NCI-H187 treated with DMSO at 0.1 percent for 48 hours (cell line): ENCODE data around the gene GXYLT2.
A peak's percentile ranks its signal among the peaks of the same experiment; 100 is the strongest.
"Not testable (repeated sequence)": the region's sequence is repeated elsewhere in the genome, so short reads cannot be mapped to it uniquely, and the experiment has no call there.

Experiments used
- DNase-seq: peaks from one replicate; lab custom pipeline; 2025; lab: John Stamatoyannopoulos, UW

Gene GXYLT2

GRCh38 chr3:72973786-72974185 is 85.9 kb downstream of the GXYLT2 start:
- no peak for DNase-seq

- DNase-seq = no peak
Measured at GRCh38 chr3:72974956-72975355, 87.1 kb downstream of the GXYLT2 start.

- DNase-seq = no peak
Measured at GRCh38 chr3:72976281-72976741, 88.5 kb downstream of the GXYLT2 start.

GRCh38 chr3:72977060-72977808 is 89.4 kb downstream of the GXYLT2 start:
- no peak for DNase-seq

- no peak for DNase-seq
Measured at GRCh38 chr3:72982609-72983366, 94.9 kb downstream of the GXYLT2 start.

- no peak for DNase-seq
Measured at GRCh38 chr3:72985576-72985975, 97.7 kb downstream of the GXYLT2 start.

- no peak for DNase-seq
Measured at GRCh38 chr3:72990701-72991395, 103.0 kb downstream of the GXYLT2 start.

- no peak for DNase-seq
Measured at GRCh38 chr3:72991522-72991921, 103.7 kb downstream of the GXYLT2 start.

- DNase-seq = no peak
Measured at GRCh38 chr3:72993391-72993790, 105.5 kb downstream of the GXYLT2 start.

- no peak for DNase-seq
Measured at GRCh38 chr3:72995337-72995736, 107.5 kb downstream of the GXYLT2 start.

GRCh38 chr3:72996121-72996472 is 108.3 kb downstream of the GXYLT2 start:
- DNase-seq = no peak

GRCh38 chr3:72996473-72997333 is 108.9 kb downstream of the GXYLT2 start, which contains the start of gene PPP4R2:
Gene PPP4R2, plus strand, starts transcription at chr3:72996811. Its CDS starts 227 bp downstream, at chr3:72997038.
- no peak for DNase-seq

- no peak for DNase-seq
Measured at GRCh38 chr3:72997421-72997961, 109.6 kb downstream of the GXYLT2 start.

- no peak for DNase-seq
Measured at GRCh38 chr3:72998466-72998865, 110.6 kb downstream of the GXYLT2 start.

- DNase-seq = no peak
Measured at GRCh38 chr3:72999951-73000350, 112.1 kb downstream of the GXYLT2 start.

- DNase-seq = not testable (repeated sequence)
Measured at GRCh38 chr3:73003050-73003449, 115.2 kb downstream of the GXYLT2 start.

- no peak for DNase-seq
Measured at GRCh38 chr3:73004316-73004715, 116.5 kb downstream of the GXYLT2 start.

GRCh38 chr3:73007992-73008712 is 120.3 kb downstream of the GXYLT2 start:
- no peak for DNase-seq

- DNase-seq = no peak
Measured at GRCh38 chr3:73009008-73009407, 121.2 kb downstream of the GXYLT2 start.

GRCh38 chr3:73009750-73010149 is 121.9 kb downstream of the GXYLT2 start:
- no peak for DNase-seq

- DNase-seq = peak; percentile 74
Measured at GRCh38 chr3:73010158-73010557, 122.3 kb downstream of the GXYLT2 start.
